Breast epithelium (tissue), 4 donors: Measurements from ENCODE around the gene THADA. TPM values are rescaled to one million over a fixed set of nuclear protein-coding genes. Genes with fewer than 3 reads are reported as not detected.
A peak's percentile ranks its signal among the peaks of the same experiment; 100 is the strongest.

Experiments used
- DNase-seq, 2 donors: peaks; one replicate each; pipeline ENCODE4 v3.0.0-alpha.2; 2019; ENCODE audit warnings: low spot score in 2 of 2
- H3K27ac ChIP-seq, 2 donors: fragments of 200-600 bp; sonication (generic) in 1 of 2; one replicate each; pipeline ENCODE4 v1.5.1; 2016 to 2019; ENCODE audit warnings: mild to moderate bottlenecking in 1 of 2
- H3K27me3 ChIP-seq, 2 donors: fragments of 200-600 bp; sonication (generic) in 1 of 2; one replicate each; pipeline versions ENCODE4 v1.5.1 to v1.6.0; 2017 to 2019; ENCODE audit warnings: control low read depth in 1 of 2, mild to moderate bottlenecking in 1 of 2
- H3K36me3 ChIP-seq: fragments of 200-600 bp; one replicate; pipeline ENCODE4 v1.5.1; 2019
- H3K4me1 ChIP-seq, 2 donors: fragments of 200-600 bp; sonication (generic); one replicate each; pipeline ENCODE4 v1.5.1; 2016 to 2019; ENCODE audit warnings: control low read depth in 1 of 2
- H3K4me3 ChIP-seq, 3 donors: fragments of 200-600 bp; sonication (generic); 1 replicate in 2 of 3; 2 replicates in 1 of 3; pipeline ENCODE4 v1.5.1; 2016 to 2019; ENCODE audit warnings: mild to moderate bottlenecking in 3 of 3, moderate library complexity in 2 of 3
- H3K9me3 ChIP-seq, 2 donors: fragments of 200-600 bp; sonication (generic) in 1 of 2; one replicate each; pipeline ENCODE4 v1.5.1; 2016 to 2019; ENCODE audit warnings: control low read depth in 1 of 2
- CTCF ChIP-seq, 3 donors: fragments of 450-650 bp; IDR thresholded peaks; one replicate each; pipeline ENCODE4 v1.5.1; 2016 to 2017; ENCODE audit warnings: antibody characterized with exemption in 3 of 3, mild to moderate bottlenecking in 3 of 3, moderate library complexity in 3 of 3
- POLR2A ChIP-seq: fragments of 450-650 bp; IDR thresholded peaks from one replicate; pipeline ENCODE4 v1.6.1; 2016; ENCODE audit warnings: antibody characterized with exemption, mild to moderate bottlenecking, moderate library complexity
- POLR2AphosphoS5 ChIP-seq, 3 donors: sonication (generic); formaldehyde crosslinking; IDR thresholded peaks; one replicate each; pipeline ENCODE4 v1.6.1; 2017; ENCODE audit warnings: antibody characterized with exemption in 3 of 3
- intact Hi-C: fragments of 100-400 bp; cut with DNase I; formaldehyde crosslinking; loops from one replicate; pipeline ENCODE4 v1.15.1; 2023; ENCODE audit warnings: low total_unique reads
- total RNA-seq, 3 donors: library from RNA; depleted of rRNA; stranded (reverse); fragments of >200 nt; gene quantifications; one replicate each; pipeline ENCODE4 v1.1.0, GENCODE V29; 2016

The THADA gene
- total RNA-seq, 3 donors from 2014 or later = 41.1 to 60.6 (median 49.5) TPM

GRCh38 chr2:43343573-43344304, 252.1 kb downstream of the THADA start:
- peak; percentile 58 to 85 for DNase-seq
- intact Hi-C loops = no loop called here
- TF ChIP-seq POLR2AphosphoS5 (IDR thresholded peaks at IDR 0.05) = no peak
- TF ChIP-seq POLR2A = no peak
- TF ChIP-seq CTCF (IDR thresholded peaks at IDR 0.05) = no peak
- H3K4me3 ChIP-seq = no peak overlapping the region
- peak overlapping the region; percentile 85 to 88 for H3K27ac ChIP-seq
- no peaks in the 10 kb centered on the region for H3K27me3 ChIP-seq
- H3K9me3 ChIP-seq = no peaks in the 10 kb centered on the region
- H3K4me1 ChIP-seq = peaks cover 11 to 17% of the 10 kb centered on the region in 2 donors
- no peaks in the 10 kb centered on the region for H3K36me3 ChIP-seq

GRCh38 chr2:43341959-43342757, 253.7 kb downstream of the THADA start:
- DNase-seq = no peak
- Histone ChIP-seq H3K4me3 (no peak overlapping the region), H3K27ac (peak overlapping the region; percentile 2 to 46), H3K9me3 (no peaks in the 10 kb centered on the region), H3K36me3 (no peaks in the 10 kb centered on the region), H3K4me1 (peaks cover 11 to 17% of the 10 kb centered on the region in 2 donors), H3K27me3 (no peaks in the 10 kb centered on the region)
- TF ChIP-seq POLR2AphosphoS5 (IDR thresholded peaks at IDR 0.05) (no peak), CTCF (IDR thresholded peaks at IDR 0.05) (no peak), POLR2A (no peak)
- intact Hi-C loops = no loop called here

- Histone ChIP-seq H3K4me1 (peaks cover 11 to 17% of the 10 kb centered on the region in 2 donors), H3K27me3 (no peaks in the 10 kb centered on the region), H3K9me3 (no peaks in the 10 kb centered on the region), H3K4me3 (no peak overlapping the region), H3K36me3 (no peaks in the 10 kb centered on the region), H3K27ac (peak overlapping the region; percentile 6 to 28)
- TF ChIP-seq POLR2AphosphoS5 (IDR thresholded peaks at IDR 0.05) (no peak), POLR2A (no peak), CTCF (IDR thresholded peaks at IDR 0.05) (no peak)
- no peak for DNase-seq
- intact Hi-C loops = no loop called here
These were observed 254.9 kb downstream of the THADA start for GRCh38 chr2:43340945-43341356.

GRCh38 chr2:43340066-43340465, 255.8 kb downstream of the THADA start:
- no peaks in the 10 kb centered on the region for H3K36me3 ChIP-seq
- H3K27ac ChIP-seq = no peak overlapping the region
- TF ChIP-seq POLR2A (no peak), CTCF (IDR thresholded peaks at IDR 0.05) (no peak), POLR2AphosphoS5 (IDR thresholded peaks at IDR 0.05) (peak in 1 of 3 donors; percentile 89)
- no peaks in the 10 kb centered on the region for H3K9me3 ChIP-seq
- peaks cover 3 to 14% of the 10 kb centered on the region in 2 donors for H3K4me1 ChIP-seq
- H3K4me3 ChIP-seq = no peak overlapping the region
- DNase-seq = no peak
- H3K27me3 ChIP-seq = no peaks in the 10 kb centered on the region
- intact Hi-C loops = no loop called here

- H3K9me3 ChIP-seq = no peaks in the 10 kb centered on the region
- DNase-seq = no peak
- peaks cover 0 to 5% of the 10 kb centered on the region in 2 donors for H3K4me1 ChIP-seq
- H3K27me3 ChIP-seq = no peaks in the 10 kb centered on the region
- peak overlapping the region; percentile 63 to 82 for H3K27ac ChIP-seq
- intact Hi-C loops = no loop called here
- TF ChIP-seq POLR2AphosphoS5 (IDR thresholded peaks at IDR 0.05) (peak in 2 of 3 donors; percentile 35 to 50), CTCF (IDR thresholded peaks at IDR 0.05) (no peak)
- no peaks in the 10 kb centered on the region for H3K36me3 ChIP-seq
- H3K4me3 ChIP-seq = no peak overlapping the region
These were observed 262.1 kb downstream of the THADA start for GRCh38 chr2:43333656-43334144.
